ENCODE data around the gene SUPT3H.
"Not testable (repeated sequence)": the region's sequence is repeated elsewhere in the genome, so short reads cannot be mapped to it uniquely, and the experiment has no call there.

Gene SUPT3H

DNA sequence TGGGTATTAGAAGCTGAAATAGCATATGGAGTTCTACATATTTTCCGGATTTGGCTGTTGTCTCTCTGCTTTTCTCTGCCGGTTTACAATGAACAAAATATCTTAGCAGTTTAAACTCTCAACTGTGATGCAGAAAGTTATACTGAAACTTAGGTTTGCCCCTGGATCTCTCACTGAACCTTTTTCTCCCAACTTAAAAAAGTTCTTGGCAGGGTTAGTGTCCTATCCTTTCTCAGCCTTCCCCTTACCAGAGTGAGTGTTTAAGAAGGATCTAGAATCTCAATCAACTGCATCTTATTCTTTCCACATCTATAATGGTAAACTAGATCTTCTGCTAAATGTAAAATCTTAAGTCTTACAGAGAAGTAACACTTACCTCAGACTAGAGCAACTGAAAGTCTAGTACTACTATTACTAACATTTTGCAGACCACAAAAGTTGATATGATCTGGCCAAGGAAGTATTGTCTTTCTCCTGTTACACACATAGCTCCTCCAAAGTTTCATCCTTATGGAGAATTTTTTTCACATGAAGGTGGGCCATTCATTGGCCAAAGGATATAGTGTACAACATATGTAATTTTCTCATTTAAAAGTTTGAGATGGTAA is 441.9 kb downstream of the SUPT3H start:
- no peak for DNase-seq

GRCh38 chr6:44933108-44933507 is 444.6 kb downstream of the SUPT3H start:
- DNase-seq = no peak

- no peak for DNase-seq
Measured at GRCh38 chr6:44932651-44933091, 445.1 kb downstream of the SUPT3H start.

- DNase-seq = no peak
Measured at GRCh38 chr6:44931385-44931784, 446.3 kb downstream of the SUPT3H start.

DNA sequence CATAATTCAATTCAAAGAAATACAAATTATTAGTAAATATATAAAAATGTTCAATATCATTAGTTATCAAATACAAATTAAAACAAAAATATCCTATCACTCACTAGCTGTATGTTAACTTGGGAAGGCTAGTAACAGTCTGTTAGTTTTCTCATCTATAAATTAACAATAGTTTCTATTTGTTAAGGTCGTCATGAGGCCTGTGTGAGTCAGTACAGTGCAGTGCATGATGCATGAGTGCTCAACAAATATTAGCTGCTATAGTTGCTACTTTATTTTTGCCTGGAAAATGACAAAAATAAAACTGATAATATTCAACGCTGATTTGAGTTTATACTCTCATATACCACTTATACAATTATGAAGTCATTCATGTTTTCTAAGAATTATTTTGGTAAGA is 451.2 kb downstream of the SUPT3H start:
- no peak for DNase-seq

GRCh38 chr6:44925100-44925739 is 452.5 kb downstream of the SUPT3H start:
- DNase-seq = no peak

DNA sequence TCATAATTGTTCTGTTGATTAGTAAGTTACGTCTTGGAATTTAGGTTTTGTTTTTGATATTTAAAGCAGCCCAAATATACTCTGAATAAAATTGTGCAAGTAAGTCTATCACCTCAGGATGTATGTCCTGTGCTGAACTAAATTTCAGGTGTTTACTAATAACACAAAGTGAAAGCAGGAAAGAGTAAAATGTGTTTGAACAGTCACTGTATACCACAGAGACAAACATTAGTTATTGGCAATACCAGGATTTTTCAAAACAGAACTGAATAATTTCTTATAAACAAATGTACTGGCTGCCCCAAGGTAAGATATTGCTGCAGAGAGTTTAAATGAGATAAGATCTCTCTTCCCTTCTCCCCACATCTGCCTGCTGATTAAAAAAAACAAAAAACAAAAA is 454.3 kb downstream of the SUPT3H start:
- no peak for DNase-seq

DNA sequence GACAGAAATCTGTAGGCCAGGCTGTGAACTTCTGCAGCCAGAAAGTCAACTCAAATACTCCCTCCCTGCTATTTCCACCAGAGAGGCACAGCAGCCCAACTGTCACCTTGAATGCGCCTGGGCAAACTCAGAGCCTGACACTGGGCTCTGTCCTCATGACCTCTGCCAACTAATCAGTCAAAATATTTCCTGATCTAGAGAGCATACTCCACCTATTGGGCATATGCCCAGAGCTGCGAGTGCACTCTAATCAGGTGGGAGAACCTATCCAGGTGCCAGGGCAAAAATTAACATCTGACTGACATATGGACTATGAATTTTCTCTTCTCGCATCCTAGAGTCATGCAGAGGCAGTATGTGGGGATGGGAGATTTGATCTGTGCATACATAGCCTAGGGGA is 455.9 kb downstream of the SUPT3H start:
- no peak for DNase-seq

- DNase-seq = no peak
Measured at GRCh38 chr6:44920952-44921491, 456.7 kb downstream of the SUPT3H start.

DNA sequence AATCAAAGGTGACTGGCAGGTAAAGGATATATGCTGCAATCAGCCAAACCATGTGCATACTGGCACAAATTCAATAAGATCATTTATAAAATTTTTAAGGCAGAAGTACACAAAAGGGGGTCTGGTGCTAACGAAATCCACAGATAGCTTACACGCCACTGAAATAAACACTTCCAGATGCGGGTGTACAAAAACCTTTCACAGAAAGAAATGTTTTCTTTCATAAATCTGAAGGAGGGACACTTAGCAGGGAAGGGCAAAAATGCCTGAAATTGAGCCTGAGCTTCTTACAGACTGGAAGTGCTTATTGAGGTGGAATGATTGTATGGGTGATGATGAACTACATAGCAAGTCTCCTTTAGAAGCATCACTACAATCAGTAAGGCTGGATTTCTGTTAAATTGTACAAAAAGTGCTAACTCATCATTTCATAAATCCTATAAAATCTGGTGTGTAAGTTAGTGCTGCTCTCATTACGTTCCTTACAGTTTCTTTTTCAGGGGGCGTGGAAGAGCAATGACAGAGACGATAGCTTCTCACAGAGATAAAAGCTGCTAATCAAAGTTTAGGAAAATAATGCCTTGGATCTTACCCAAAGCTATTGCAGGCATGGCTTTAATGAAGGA is 458.9 kb downstream of the SUPT3H start:
- no peak for DNase-seq

DNA sequence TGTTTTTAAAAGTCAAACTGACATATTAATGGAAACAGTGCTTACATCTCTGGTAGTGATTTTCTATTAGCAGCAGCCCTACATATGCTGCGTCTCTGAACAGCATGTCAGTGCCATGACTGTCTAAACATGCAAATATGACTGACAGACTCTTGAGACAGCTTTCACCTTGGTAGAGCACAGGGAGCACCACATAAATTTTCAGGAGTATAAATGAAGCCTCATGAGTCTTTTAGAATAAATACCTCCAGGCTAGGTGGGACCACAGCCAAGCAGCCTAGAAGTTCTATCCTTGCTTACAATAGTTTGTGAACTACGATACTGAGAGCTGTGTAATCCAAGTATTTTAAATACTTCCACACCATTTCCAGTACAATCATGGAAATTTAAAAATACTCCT is 460.3 kb downstream of the SUPT3H start:
- DNase-seq = no peak

GRCh38 chr6:44915111-44915510 is 462.6 kb downstream of the SUPT3H start:
- no peak for DNase-seq

- DNase-seq = no peak
Measured at GRCh38 chr6:44914141-44914540, 463.6 kb downstream of the SUPT3H start.

DNA sequence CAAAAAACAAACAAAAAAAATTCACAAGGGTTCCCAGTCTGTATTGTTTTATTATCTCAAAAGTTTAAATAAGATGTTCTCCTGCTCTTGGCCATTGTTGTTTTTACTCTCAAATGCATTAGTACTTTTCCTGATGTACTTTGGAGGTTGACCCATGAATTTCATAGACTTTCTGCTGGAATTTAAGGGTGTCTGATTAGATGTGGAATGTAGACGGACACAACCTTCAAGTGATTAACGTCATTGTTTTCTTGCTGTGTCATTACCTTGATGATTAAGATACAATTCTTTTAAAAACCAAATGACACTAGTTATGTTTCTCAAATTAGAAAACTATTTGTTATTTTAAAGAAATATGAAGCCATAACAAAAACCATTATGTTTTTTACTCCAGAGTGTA is 471.0 kb downstream of the SUPT3H start:
- no peak for DNase-seq

- not testable (repeated sequence) for DNase-seq
Measured at GRCh38 chr6:44900358-44900757, 477.4 kb downstream of the SUPT3H start.

DNA sequence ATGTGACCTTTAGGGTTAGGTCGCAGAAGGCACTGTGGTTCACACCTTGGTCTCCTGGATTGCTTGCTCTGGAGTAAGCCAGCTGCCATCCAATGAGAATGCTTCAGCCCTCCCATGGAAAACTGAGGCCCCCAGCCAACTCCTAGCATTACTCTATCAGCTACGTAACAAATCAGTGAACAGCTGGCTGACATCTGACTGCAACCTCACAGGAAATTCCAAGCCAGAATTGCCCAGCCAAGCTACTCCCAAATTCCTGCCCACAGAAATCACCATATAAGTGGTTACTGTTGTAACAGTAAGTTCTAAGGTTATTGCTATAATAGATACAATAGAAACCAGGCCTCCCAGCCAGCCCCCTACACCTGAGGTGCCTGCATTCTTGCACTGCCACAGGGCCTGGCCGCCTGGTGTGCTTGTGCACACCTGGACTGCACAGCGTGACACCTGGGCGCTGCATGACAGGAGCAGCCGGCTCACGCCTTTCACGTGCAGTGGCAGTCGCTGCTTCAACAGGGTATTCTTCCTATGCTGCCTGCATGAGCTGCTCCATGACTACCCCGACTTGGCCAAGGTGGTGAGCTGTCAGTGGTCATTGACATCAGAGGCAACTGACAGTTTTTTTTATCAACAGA is 479.3 kb downstream of the SUPT3H start:
- DNase-seq = no peak

- no peak for DNase-seq
Measured at GRCh38 chr6:44897316-44897715, 480.4 kb downstream of the SUPT3H start.

- no peak for DNase-seq
Measured at GRCh38 chr6:44896701-44897100, 481.0 kb downstream of the SUPT3H start.

GRCh38 chr6:44892579-44892978 is 485.2 kb downstream of the SUPT3H start:
- no peak for DNase-seq

DNA sequence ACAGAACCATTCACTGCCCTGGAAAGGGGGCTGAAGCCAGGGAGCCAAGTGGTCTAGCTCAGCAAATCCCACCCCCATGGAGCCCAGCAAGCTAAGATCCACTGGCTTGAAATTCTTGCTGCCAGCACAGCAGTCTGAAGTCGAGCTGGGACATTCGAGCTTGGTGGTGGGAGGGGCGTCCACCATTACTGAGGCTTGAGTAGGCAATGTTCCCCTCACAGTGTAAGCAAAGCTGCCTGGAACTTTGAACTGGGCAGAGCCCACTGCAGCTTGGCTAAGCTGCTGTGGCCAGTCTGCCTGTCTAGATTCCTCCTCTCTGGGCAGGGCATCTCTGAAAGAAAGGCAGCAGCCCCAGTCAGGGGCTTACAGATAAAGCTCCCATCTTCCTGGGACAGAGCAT is 498.7 kb downstream of the SUPT3H start:
- not testable (repeated sequence) for DNase-seq

DNA sequence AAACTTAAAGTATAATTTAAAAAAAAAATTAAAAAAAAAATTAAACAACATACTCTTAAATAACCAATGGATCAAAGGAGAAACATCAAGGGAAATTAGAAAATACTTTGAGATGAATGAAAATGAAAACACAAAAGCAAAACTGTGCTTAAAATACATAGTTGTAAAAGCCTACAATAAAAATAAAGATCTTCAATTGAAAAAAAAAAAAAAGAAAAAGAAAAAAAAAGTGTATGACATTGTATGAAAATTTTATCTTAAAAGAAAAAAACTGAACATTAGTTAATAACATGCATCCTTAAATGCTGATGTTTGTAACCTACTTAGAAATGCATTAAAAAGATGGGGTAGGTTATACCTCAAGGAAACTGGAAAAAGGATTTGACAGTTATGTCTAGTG is 501.1 kb downstream of the SUPT3H start:
- DNase-seq = not testable (repeated sequence)

- DNase-seq = no peak
Measured at GRCh38 chr6:44869321-44869897, 508.3 kb downstream of the SUPT3H start.

GRCh38 chr6:44868910-44869309 is 508.8 kb downstream of the SUPT3H start:
- no peak for DNase-seq
